SK-N-MC (cell line): ENCODE data around the gene GTF2I.
"Not testable (repeated sequence)": the region's sequence is repeated elsewhere in the genome, so short reads cannot be mapped to it uniquely, and the experiment has no call there.

Experiments
- EZH2 ChIP-seq: fragments of 200-600 bp; sonication (generic); IDR thresholded peaks from one replicate; pipeline ENCODE4 v1.6.1; 2017; ENCODE audit warnings: antibody characterized with exemption
- POLR2AphosphoS5 ChIP-seq: IDR thresholded peaks from 2 replicates; pipeline ENCODE4 v1.6.1; 2012; ENCODE audit warnings: mild to moderate bottlenecking, low read depth, low read length, borderline replicate concordance

GRCh38 chr7:74758268-74758667 lies 100.8 kb downstream of the GTF2I start:
- TF ChIP-seq EZH2, POLR2AphosphoS5: not testable (repeated sequence)
